ENCODE results near the gene ZBTB46.

Gene ZBTB46

DNA sequence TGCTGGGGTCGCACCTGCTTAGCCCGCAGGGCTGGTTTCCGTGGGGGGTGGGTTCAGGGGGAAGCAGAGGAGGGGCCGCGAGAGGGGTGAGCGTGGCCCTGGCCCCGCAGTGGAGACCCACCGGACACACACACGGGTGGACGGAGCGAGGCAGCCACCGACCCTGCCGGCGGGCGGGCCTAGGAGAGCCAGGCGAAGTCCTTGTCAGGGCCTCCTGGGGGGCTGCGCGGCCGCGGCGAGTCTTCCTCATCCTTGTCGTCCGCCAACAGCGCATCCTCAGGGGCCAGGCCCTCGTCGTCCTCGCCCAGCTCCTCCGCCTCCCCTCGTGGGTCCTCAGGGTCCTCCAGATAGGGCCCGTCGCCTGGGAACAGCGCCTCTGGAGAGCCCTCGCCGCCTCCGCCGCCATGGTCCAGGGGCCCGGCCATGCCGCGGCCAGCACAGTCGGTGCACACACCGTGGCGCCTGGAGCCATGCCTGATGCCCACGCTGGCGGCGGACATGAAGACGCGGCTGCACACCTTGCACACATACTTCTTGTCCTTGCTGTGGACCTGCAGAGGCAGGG lies 84.2 kb downstream of the ZBTB46 start:
- no peak for DNase-seq (ENCODE audit: low read depth in 2 of 2)

DNA sequence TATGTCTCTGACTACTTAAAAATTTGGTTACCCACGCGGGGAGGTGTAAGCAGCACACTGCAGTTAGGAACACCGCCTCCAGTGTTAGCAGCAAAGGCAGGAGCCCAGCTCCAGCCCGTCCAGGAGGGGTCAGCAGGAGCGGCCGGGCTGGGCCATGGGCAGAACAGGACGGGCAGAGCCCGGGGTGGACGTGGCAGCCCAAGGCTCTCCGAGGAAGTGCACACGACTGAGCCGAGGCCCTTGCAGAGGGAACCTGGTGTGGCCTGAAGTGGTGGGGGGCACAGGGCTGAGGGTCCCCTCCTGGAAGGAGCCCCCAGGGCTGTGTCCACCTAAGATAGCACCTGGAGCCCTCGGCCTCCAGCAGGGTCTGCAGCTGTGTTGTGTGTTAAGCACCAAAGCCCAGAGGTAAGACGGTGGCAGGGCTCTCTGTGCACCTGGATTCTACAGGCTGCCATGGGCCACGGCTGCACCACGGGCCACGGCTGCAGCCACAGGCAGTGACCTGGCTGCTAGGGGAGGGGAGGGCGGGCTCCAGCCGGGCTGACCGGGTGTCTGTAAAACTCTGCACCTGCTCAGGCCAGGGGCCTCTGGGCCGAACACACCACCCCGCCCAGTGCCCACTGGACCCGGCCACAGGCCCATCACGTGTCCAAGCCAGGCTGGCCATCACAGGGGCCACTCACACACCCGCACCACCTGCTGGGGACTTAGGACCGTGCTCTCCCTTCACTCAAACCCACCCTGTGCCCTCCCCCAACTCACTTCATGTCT lies 84.9 kb downstream of the ZBTB46 start:
- DNase-seq (ENCODE audit: low read depth in 2 of 2), result no peak

DNA sequence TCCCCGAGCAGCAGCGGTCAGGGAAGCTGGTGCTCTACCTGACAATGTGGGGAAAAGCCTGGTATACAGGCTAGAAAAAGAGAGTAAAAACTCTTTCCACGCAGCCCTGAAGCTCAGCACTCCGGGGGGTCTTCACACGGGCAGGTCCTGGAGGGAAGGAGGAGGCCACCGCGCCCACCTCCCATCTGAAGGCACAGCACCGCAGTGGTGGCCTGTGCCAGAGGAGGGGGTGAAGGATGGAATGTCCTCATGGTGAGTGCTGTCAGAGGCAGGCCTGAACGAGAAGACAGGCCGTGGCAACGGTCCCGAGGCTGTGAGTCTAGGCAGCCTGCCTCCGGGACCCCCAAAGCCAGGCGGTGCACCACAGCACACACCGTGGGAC lies 85.6 kb downstream of the ZBTB46 start:
- no peak for DNase-seq (ENCODE audit: low read depth in 2 of 2)

DNA sequence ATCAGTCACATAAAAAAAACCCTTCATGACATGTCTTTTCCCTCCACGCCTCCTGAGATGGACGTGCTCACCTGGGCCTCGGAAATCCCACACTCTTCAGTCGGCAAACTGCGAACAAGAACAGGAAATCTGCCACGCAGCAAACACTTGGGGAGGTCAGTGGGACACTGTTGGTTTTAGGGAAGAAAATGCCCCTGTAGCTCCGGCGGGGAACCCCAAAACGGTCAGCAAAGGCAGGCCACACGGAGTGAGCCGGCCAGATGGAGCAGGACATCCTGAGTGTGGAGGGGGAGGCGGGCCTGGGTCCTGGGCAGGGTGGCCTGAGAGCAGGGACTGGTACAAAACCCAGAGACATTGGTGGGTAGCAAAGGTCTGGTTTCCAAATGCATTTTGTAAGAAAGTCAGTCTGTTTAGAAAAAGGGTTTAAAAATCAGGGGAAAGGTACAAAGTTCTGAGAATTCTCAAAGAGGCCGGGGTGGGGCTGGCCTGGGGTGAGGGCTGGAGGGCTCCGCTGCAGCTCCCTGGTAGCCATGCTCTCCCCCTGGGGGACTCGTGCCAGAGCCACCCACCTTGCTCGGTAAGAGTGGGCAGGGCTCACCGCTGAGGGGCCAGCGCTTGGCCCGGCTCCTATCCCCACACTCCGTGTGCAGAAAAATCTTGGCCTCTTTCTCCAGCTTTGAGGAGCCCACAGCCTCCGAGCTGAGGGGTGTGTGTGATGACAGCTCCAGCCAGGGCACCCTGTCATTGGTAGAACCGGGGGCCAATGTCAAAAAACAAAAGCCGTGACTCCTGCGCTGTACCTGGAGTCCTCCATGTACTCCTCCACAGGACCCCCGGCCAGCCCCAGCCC lies 86.3 kb downstream of the ZBTB46 start:
- no peak for DNase-seq (ENCODE audit: low read depth in 2 of 2)

DNA sequence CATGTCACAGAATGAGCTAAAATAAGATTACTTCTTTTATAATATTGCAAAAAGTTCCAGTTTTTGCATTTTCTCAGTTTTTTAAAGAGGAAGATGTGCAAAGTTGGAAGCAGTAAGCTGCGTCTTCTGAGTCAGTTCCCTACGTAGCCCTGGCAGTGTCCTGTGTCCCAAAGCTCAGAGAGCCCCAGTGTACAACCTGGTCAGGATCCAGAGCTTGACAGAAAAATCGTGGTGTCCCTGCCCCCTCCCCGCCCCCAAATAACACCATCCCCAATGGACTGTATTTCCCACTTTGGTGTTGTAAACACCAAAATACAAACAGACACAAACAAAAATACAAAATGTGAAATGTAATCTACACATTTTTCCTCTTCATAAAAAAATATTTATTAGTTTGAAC lies 86.9 kb downstream of the ZBTB46 start:
- DNase-seq (ENCODE audit: low read depth in 2 of 2), result no peak

DNA sequence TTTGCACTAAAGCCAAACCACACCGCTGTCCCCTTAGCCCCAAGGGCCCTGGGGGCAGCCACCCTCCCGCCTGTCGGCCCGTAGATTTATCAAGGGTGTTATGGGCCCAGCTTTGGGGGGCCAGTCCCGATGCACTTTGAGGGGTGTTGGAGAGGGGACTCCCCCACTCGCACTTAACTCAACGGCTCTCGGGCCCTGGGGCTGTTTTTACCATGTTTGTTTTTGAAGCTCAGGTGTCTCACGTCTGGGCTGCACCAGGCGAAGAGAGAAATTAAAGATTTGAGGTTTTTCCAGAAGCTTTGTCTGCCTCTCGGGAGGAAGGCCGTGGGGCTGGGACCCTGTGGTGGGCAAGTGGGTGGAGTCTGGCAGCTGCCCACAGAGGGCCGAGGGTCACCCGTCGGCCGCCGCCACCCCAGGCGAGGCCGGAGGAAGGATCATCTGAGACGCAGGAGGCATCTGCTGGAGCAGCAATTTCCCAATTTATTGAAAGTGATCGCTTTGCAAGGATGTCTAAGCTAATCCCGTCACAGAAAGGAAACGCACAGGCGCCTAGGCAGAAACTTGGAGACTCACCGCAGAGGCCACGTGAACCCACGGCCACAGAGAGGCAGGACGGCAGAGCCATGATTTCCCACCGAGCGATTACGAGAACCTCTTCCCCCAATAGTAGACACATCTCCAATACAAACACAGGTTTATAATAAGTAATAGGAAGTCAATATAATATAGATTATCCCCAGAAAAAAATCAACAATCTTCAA lies 87.7 kb downstream of the ZBTB46 start:
- no peak for DNase-seq (ENCODE audit: low read depth in 2 of 2)

DNA sequence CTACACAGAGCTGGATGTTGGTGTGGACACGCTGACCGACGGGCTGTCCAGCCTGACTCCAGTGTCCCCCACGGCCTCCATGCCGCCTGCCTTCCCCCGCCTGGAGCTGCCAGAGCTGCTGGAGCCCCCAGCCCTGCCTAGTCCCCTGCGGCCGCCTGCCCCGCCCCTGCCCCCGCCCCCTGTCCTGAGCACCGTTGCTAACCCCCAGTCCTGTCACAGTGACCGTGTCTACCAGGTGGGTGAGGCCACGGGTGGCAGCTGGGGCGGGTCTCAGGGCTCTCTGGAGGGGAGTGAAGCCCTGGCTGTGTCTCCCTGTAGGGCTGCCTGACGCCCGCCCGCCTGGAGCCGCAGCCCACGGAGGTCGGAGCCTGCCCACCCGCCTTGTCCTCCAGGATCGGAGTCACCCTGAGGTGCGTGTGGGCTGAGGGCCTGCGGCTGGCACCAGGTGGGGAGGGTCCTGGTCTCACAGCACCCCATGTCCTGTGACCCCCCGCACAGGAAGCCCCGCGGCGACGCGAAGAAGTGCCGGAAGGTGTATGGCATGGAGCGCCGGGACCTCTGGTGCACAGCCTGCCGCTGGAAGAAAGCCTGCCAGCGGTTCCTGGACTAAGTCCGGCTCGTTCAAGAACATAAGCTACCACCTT lies 88.6 kb downstream of the ZBTB46 start:
- no peak for DNase-seq (ENCODE audit: low read depth in 2 of 2)

DNA sequence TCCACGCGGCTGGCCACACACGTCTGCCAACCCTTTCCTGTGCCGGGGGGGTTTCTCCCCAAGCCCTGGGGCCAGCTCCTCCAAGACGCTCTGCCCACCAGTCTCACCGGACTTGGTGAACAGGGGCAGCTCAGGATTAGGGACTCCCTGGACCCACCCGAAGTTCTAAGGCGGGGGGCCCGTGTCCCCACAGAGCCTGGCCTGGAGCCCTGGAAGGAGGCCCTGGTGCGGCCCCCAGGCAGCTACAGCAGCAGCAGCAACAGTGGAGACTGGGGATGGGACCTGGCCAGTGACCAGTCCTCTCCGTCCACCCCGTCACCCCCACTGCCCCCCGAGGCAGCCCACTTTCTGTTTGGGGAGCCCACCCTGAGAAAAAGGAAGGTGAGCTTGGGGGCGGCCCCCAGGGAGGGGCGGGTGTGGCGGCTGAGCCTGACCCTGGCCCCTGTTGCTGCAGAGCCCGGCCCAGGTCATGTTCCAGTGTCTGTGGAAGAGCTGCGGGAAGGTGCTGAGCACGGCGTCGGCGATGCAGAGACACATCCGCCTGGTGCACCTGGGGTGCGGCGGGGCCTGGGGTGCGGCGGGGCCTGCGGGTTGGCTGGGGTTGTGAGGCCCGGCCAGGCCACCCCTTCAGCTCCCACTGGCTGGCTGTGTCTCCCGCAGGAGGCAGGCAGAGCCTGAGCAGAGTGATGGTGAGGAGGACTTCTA lies 89.2 kb downstream of the ZBTB46 start:
- DNase-seq (ENCODE audit: low read depth in 2 of 2), result no peak

DNA sequence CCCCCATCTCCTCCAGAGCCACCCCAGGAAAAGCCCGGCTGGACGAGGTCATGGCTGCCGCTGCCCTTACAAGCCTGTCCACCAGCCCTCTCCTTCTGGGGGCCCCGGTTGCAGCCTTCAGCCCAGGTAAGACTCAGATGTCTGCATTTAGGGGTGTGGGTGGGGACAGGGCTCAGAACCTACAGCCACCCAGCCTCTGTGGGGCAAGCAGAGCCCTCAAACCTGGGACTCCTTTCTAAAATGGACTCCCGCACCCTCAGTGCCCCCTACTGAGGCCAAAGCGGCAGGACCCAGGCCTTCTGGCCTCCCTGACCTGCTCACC lies 89.7 kb downstream of the ZBTB46 start:
- DNase-seq (ENCODE audit: low read depth in 2 of 2), result no peak

DNA sequence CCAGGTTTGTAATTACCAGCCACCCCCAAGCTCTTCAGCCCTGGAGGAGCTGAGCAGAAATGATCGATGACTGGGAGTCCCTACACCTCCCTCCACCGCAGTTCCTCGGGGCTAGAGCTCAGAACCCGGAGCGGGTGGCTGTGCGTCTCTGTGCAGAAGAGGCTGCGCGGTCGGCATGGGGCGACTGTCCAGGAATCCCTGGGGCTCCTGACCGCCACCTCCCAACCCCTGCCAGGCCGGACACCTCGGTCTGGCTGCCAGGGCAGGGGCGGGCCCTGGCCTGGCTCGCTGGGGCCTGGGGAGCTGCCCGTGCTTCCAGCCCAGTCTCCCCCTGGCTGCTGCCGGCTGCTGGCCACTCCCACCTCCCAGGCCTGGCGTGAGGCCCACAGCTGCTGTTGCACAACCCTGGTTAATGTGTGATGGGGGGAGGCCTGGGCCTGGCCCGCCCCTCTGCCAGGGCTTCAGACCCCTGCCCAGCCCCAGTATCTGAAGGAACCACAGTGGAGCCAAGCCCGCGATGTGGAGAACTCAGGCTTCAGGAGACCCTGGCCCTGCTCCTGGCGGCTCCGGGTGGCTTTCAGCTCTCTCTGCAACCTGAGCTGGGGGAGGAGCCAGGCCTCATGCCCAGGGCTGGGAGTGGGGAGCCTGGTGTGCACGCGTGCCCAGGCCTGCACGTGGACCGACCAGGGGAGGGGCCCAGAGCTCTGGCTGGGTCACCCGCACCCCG lies 90.3 kb downstream of the ZBTB46 start:
- DNase-seq (ENCODE audit: low read depth in 2 of 2), result no peak

DNA sequence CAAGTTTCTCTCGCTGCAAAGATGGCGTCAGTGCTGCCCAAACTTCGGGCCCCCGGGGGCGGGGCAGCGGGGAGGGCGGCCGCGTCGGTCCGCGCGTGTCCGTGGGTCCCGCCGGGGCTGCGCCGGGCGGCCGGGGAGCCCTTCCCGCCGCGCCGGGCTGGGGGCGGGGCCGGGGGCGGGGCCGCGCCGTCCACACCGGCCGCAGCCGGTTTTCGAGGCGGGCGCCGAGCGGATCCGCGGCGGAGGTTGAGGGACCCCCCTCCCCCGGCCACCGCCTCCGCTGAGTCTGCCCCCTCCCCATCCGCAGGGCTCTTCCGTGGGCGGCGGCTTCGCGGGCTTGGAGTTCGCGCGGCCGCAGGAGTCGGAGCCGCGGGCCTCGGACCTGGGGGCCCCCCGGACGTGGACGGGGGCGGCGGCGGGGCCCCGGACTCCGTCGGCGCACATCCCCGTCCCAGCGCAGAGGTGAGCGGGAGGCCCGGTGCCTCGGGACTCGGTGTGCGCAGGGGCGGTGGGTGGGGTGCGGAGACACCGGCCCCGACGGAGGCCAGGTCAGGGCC lies 90.9 kb downstream of the ZBTB46 start:
- DNase-seq (ENCODE audit: low read depth in 2 of 2), result no peak

DNA sequence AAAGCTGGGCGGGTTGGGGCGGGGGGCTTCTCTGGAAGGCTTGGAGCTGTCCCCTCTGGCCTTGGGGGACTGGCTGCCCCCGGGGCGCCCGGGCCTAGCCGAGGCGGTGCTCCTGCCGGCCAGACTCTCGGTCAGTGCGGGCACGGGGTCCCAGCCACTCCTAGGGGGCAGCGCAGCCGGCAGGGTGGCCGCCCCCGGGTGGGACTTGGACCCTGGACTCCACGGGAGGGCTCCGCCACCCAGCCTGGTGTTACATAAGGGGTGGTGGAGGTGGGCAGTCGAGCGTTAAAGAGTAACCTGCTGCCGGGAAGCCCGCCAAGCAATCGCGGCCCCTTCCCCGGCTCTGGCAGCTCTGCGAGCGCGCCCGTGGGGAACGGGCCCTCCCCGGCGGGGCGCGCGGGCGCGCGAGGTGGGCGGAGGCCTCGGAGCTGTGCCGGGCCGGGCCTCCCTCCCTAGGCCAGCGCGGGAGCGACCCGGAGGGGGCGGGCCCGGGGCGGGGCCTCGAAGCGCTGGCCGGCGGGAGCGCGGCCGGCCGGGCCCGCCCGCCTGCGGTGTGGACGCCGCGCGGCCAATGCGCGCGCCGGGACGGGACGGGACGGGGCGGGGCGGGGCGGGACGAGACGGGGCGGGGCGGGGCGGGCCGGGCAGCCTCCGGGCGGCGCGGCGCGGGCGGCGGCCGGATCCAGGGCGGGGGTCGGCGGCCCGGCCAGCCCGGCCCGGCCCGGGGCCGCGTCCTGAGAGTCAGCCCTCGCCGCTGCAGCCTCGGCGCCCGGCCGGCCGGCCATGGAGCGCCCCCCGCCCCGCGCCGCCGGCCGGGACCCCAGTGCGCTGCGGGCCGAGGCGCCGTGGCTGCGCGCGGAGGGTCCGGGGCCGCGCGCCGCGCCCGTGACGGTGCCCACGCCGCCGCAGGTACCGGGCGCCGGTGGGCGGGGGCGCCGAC lies 91.7 kb downstream of the ZBTB46 start, which contains the start of gene SLC2A4RG:
Gene SLC2A4RG, plus strand, starts transcription at position 647 of the 940 bp plus-strand sequence. Its CDS starts 137 bp downstream, at position 784.
- peak in 1 of 2 donors; percentile 39 for DNase-seq (ENCODE audit: low read depth in 2 of 2)

DNA sequence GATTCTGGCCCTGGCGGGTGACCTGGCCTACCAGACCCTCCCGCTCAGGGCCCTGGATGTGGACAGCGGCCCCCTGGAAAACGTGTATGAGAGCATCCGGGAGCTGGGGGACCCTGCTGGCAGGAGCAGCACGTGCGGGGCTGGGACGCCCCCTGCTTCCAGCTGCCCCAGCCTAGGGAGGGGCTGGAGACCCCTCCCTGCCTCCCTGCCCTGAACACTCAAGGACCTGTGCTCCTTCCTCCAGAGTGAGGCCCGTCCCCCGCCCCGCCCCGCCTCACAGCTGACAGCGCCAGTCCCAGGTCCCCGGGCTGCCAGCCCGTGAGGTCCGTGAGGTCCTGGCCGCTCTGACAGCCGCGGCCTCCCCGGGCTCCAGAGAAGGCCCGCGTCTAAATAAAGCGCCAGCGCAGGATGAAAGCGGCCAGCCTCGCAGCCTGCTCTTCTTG lies 92.4 kb downstream of the ZBTB46 start:
- DNase-seq (ENCODE audit: low read depth in 2 of 2), result no peak

DNA sequence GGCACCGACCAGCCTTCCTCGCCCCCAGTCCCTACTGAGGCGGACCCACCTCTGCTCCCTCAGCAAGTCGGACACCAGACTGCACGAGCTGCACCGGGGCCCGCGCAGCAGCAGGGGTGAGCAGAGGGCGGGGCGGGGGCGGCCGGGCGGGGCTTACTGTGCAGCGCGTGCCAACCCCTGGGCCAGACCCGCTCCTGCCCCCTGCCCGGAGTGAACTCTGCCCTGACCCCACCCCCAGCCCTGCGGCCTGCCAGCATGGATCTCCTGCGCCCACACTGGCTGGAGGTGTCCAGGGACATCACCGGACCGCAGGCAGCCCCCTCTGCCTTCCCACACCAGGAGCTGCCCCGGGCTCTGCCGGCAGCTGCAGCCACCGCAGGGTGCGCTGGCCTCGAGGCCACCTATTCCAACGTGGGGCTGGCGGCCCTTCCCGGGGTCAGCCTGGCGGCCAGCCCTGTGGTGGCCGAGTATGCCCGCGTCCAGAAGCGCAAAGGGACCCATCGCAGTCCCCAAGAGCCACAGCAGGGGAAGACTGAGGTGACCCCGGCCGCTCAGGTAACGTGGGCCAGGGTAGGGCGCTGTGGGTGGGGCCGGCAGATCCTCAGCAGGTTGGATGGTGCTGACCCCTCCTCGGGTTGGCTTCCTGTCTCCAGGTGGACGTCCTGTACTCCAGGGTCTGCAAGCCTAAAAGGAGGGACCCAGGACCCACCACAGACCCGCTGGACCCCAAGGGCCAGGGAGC lies 92.9 kb downstream of the ZBTB46 start:
- DNase-seq (ENCODE audit: low read depth in 2 of 2), result no peak

DNA sequence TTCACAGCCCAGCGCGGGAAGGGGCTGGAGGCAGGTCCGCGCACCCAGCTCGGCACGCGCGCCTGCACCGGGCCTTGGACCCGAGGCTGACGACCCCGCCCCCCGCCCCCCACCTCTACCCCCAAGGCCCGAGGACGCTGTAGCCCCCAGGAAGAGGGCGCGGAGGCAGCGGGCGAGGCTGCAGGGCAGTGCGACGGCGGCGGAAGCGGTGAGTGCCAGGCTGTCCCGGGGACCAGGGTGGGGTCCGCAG lies 93.4 kb downstream of the ZBTB46 start:
- no peak for DNase-seq (ENCODE audit: low read depth in 2 of 2)

DNA sequence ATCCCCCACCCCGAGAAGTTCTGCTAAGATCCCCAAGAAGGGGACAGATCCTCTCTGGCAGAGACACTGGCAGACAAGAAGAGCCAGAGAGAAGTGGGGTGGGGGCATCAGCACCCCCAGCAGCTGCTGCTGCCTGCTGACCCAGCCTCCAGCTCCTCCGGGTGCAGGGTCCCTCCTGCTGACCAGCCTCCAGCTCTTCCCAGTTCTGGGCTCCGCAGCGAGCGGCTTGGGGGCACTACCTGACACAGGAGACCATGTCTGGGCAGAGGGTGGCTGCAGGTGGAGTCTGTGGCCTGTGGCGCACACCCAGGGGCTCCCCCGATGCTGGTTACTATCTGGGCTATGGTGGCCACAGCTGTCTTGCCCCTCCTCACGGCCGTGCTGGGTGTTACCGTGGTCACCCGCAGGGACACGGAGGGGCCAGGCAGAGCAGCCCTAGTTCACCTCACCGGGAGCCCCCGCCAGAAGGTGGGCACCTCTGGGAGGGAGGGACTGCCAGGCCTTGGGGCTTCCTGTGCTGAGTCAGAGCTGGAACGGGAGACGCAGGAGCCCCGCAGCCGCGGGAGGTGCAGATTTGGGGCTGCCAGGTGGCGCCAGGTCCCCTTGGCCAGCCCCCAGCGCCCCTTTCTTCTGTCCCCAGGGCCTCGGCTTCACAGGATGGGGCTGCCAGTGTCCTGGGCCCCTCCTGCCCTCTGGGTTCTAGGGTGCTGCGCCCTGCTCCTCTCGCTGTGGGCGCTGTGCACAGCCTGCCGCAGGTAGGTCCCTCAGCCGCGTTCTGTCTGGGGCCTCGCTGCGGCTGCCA lies 94.0 kb downstream of the ZBTB46 start:
- peak; percentile 29 to 36 for DNase-seq (ENCODE audit: low read depth in 2 of 2)

Data from stimulated activated CD8-positive, alpha-beta memory T cell treated with anti-CD3 and anti-CD28 coated beads, Interleukin-7, amount 100 ng/mL, for 1 hour (primary cell).